Fibroblast of lung (primary cell): Measurements from ENCODE around the gene SH3BP2. TPM values are rescaled to one million over a fixed set of nuclear protein-coding genes. Genes with fewer than 3 reads are reported as not detected.

Experiments
- DNase-seq, 2 donors: peaks; one replicate each; pipeline versions ENCODE4 v3.0.0 to v3.0.0-alpha.2; 2010; ENCODE audit warnings: low read depth in 2 of 2
- H2AFZ ChIP-seq: 2 replicates; pipeline ENCODE4 v1.5.1; 2012; ENCODE audit warnings: low read length, control low read depth, inconsistent platforms
- H3K27ac ChIP-seq: 2 replicates; pipeline ENCODE4 v1.5.1; 2011; ENCODE audit warnings: low read length, control low read depth; ENCODE audit not compliant: insufficient read depth
- H3K27me3 ChIP-seq: 2 replicates; pipeline ENCODE4 v1.5.1; 2011; ENCODE audit warnings: mild to moderate bottlenecking, low read length; ENCODE audit not compliant: control insufficient read depth, insufficient read depth
- H3K36me3 ChIP-seq: 2 replicates; pipeline ENCODE4 v1.5.1; 2011; ENCODE audit warnings: low read length; ENCODE audit not compliant: control insufficient read depth, insufficient read depth
- H3K4me1 ChIP-seq: 2 replicates; pipeline ENCODE4 v1.5.1; 2011; ENCODE audit warnings: low read length; ENCODE audit not compliant: control insufficient read depth, insufficient read depth; ENCODE audit errors: extremely low read depth
- H3K4me2 ChIP-seq: 2 replicates; pipeline ENCODE4 v1.5.1; 2011; ENCODE audit warnings: low read length, control low read depth; ENCODE audit not compliant: insufficient read depth; ENCODE audit errors: extremely low read depth
- H3K4me3 ChIP-seq, 4 experiments: fragments of 200-600 bp in 1 of 4; sonication (generic) in 1 of 4; replicated peaks in 1 of 4; 2 replicates each; pipeline ENCODE4 v1.5.1; 2011 to 2016; ENCODE audit warnings: low read length in 4 of 4, low read depth in 3 of 4, mild to moderate bottlenecking in 3 of 4, control low read depth in 2 of 4, inconsistent platforms in 1 of 4, mixed read lengths in 1 of 4; ENCODE audit not compliant: insufficient read depth in 1 of 4; ENCODE audit errors: control extremely low read depth in 1 of 4
- H3K79me2 ChIP-seq: 2 replicates; pipeline ENCODE4 v1.5.1; 2012; ENCODE audit warnings: mild to moderate bottlenecking, low read length, inconsistent platforms; ENCODE audit not compliant: control insufficient read depth, insufficient read depth
- H3K9ac ChIP-seq: 2 replicates; pipeline ENCODE4 v1.5.1; 2011; ENCODE audit warnings: mild to moderate bottlenecking, low read length, control low read depth; ENCODE audit not compliant: insufficient read depth
- H3K9me3 ChIP-seq: 2 replicates; pipeline ENCODE4 v1.5.1; 2012; ENCODE audit warnings: low read depth, low read length; ENCODE audit not compliant: control insufficient read depth, insufficient read depth
- H4K20me1 ChIP-seq: 2 replicates; pipeline ENCODE4 v1.5.1; 2011; ENCODE audit warnings: low read length; ENCODE audit not compliant: control insufficient read depth, insufficient read depth; ENCODE audit errors: extremely low read depth
- CTCF ChIP-seq, 2 donors: IDR thresholded peaks in 1 of 2; conservative IDR thresholded peaks in 1 of 2; 1 replicate in 1 of 2; 2 replicates in 1 of 2; pipeline ENCODE4 v1.5.1; 2011 to 2012; ENCODE audit warnings: low read length in 2 of 2, control low read depth in 1 of 2, inconsistent platforms in 1 of 2, low read depth in 1 of 2, mild to moderate bottlenecking in 1 of 2
- EZH2 ChIP-seq: IDR thresholded peaks from 2 replicates; pipeline ENCODE4 v1.5.1; 2012; ENCODE audit warnings: low read length, control low read depth, mild to moderate bottlenecking; ENCODE audit errors: missing control alignments
- polyA plus RNA-seq, 2 donors: library from polyadenylated mRNA; depleted of rRNA in 1 of 2; stranded (reverse) in 1 of 2; unstranded in 1 of 2; fragments of >200 nt; gene quantifications; 2 replicates each; pipeline ENCODE4 v1.2.1, GENCODE V29; 2011 to 2012; ENCODE audit warnings: missing spikeins in 1 of 2
- total RNA-seq: library from RNA; depleted of rRNA; stranded (reverse); fragments of >200 nt; gene quantifications from 2 replicates; pipeline ENCODE4 v1.2.1, GENCODE V29; 2014

SH3BP2 gene
- total and polyA plus RNA-seq, 2 donors (not counting 1 experiment from before 2014, with no cell fraction given): 8.6 to 14.1 TPM

GRCh38 chr4:2754848-2755819 lies 37.8 kb upstream of the SH3BP2 start:
- peaks cover 21% of the 10 kb centered on the region for H3K79me2 ChIP-seq
- peak overlapping the region; percentile 76 for H3K27ac ChIP-seq
- peak overlapping the region; percentile 78 for H3K9ac ChIP-seq
- TF ChIP-seq CTCF (conservative IDR thresholded peaks at IDR 0.05 in 1 of 2, IDR thresholded peaks at IDR 0.05 in 1 of 2; ENCODE audit: low read depth in 1 of 2, low read length in 2 of 2) (no peak), EZH2 (no peak)
- DNase-seq: no peak
- peaks cover 3% of the 10 kb centered on the region for H3K36me3 ChIP-seq
- no peaks in the 10 kb centered on the region for H4K20me1 ChIP-seq
- peak overlapping the region; percentile 57 to 82 (median 74) for H3K4me3 ChIP-seq
- H3K9me3 ChIP-seq: no peaks in the 10 kb centered on the region
- H2AFZ ChIP-seq: no peak overlapping the region
- H3K27me3 ChIP-seq: no peaks in the 10 kb centered on the region
- H3K4me1 ChIP-seq: peaks cover 4% of the 10 kb centered on the region
- peak overlapping the region; percentile 64 for H3K4me2 ChIP-seq

GRCh38 chr4:2755821-2756690 lies 36.8 kb upstream of the SH3BP2 start, which contains the start of gene TNIP2:
Gene TNIP2 (minus strand): TSS chr4:2756336. CDS start chr4:2756289, 47 bp downstream.
- H3K36me3 ChIP-seq: peaks cover 3% of the 10 kb centered on the region
- H3K27ac ChIP-seq: peak within 1 kb of the TSS; percentile 76
- H3K9ac ChIP-seq: peak within 1 kb of the TSS; percentile 78
- H3K79me2 ChIP-seq: peaks cover 18% of the 10 kb centered on the region
- H4K20me1 ChIP-seq: no peaks in the 10 kb centered on the region
- H3K4me2 ChIP-seq: peak within 1 kb of the TSS; percentile 64
- TF ChIP-seq CTCF (conservative IDR thresholded peaks at IDR 0.05 in 1 of 2, IDR thresholded peaks at IDR 0.05 in 1 of 2; ENCODE audit: low read depth in 1 of 2, low read length in 2 of 2) (peak; percentile 26 to 29), EZH2 (no peak)
- peak within 1 kb of the TSS; percentile 57 to 82 (median 74) for H3K4me3 ChIP-seq
- H3K27me3 ChIP-seq: no peaks in the 10 kb centered on the region
- peaks cover 4% of the 10 kb centered on the region for H3K4me1 ChIP-seq
- H2AFZ ChIP-seq: peak within 1 kb of the TSS; percentile 65
- no peaks in the 10 kb centered on the region for H3K9me3 ChIP-seq
- DNase-seq: peak; percentile 74 to 83
